Activated CD4-positive, alpha-beta T cell treated with anti-CD3 and anti-CD28 coated beads, Interleukin-2, amount 50 U/mL, for 24 hours (primary cell): Measurements from ENCODE around the gene NAGPA.

Source experiments
- DNase-seq, 2 donors: peaks; one replicate each; pipeline ENCODE4 v3.0.0-alpha.2; 2020; ENCODE audit warnings: low read depth in 1 of 2, low spot score in 1 of 2

Gene NAGPA

DNA sequence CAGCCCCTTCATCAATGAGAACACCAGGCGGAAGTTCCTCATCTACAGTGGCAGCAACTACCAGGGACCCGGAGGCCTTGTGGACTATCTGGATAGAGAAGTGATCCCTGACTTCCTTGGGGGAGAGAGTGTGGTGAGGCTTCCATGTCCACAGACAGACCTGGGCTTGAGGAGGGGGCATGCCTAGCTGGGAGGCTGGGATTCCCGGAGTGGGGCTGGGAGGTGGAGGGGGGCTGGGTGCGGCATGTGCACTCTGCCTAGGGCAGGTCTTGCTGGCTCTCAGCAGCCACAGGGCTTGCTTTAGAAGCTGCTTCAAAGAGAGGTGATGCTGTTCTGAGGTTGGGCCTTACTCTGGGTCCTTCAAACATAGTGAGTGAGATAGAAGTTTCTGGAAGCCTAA lies 27.8 kb downstream of the NAGPA start:
- DNase-seq: no peak

DNA sequence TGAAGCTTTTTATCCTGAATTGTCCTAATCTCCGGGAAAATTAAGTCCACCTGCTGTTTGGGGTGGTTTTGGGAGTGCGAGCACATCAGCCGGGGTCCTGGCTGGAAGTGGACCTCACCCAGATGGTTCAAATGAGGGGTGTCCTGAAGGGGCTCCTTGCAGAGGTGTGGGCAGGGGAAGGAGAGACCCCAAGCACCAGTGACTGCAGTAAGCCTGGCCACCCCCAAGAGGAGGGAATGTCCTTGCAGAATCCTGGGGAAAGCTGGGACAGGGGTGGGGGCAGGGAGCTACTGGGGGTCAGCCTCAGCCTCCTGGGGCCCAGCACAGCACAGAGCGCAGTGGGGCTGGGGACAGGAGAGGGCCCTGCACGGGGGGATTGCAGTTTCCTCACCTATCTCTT lies 29.4 kb downstream of the NAGPA start:
- DNase-seq: no peak

DNA sequence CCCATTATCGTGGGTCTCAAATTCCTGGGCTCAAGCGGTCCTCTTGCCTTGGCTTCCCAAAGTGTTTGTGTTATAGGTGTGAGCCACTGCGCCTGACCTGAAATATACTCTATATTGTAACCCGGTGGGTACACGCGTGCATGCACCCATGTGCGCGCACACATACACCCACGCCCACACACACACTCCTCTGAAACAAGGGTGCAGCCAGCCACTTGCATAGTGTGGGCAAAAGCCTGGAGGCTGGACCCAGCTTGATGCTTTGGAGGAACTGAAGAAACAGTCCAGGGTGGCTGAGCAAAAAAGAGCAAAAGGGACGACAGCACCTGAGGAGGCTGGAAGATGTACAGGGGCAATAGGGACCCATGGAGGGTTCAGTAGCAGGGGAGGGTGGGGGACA lies 29.9 kb downstream of the NAGPA start:
- DNase-seq: no peak

DNA sequence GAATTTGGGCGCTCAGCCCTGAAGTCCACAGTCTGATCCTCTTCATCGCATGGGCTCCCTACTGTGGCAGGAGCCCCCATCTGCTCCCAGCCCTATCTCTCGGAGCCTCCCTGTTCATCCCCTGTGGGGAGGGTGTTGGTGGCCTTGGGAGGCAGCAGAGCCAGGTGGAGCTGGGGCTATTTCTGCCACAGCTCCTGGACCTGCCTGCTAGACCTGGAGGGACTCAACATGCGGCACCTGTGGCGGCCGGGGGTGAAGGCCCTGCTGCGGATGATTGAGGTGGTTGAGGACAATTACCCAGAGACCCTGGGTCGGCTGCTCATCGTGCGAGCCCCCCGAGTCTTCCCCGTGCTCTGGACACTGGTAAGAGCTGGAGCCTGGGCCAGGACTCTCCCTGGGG lies 30.5 kb downstream of the NAGPA start:
- no peak for DNase-seq

DNA sequence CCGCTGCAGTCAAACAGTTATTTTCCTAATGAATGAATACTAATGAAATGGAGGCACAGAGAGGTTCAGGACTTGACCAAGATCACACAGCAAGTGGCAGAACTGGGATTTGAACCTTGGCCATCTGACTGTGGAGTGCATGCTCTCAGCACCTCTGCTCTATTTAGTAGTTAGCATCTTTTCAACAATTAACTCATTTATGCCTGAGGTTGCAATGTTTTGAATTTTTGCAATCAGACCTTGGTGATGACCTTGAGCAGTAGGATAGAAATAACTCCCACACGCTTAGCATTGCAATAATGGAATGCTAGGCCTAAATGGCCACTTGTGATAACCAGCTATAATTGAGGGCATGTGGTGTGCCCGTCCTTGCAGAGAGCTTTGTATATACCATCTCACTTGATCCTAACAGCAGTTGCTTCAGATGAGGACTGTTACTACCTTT lies 31.0 kb downstream of the NAGPA start:
- DNase-seq: no peak

DNA sequence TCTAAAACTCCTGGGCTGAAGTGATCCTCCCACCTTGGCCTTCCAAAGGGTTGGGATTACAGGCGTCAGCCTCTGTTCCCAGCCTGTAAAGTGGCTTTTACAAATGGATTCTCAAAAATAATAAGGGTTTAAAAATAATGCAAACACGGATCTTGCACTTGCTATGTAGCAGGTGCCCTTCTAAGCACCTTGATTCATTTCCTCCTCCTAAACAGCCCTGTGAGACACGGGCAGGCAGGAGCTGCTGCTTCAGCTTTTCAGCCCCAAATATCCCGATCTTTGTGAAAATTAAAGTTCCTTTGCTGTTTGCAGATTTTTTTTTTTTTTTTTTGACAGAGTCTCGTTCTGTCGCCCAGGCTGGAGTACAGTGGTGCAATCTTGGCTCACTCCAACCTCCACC lies 31.7 kb downstream of the NAGPA start:
- no peak for DNase-seq

DNA sequence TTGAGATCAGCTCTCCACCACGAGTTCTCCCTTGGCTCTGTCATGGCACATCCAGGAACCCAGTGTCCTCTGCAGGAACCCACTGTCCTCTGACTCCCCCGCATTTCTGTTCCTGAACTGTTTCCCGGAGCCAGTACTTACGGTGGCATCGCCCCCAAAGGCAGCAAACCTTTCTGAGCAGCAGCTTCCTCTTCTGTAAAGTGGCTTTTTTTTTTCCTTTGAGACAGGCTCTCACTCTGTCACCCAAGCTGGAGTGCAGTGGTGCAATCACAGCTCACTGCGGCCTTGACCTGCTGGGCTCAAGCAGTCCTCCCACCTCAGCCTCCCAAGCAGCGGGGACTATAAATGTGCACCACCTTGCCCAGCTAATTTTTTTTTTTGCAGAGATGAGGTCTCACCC lies 32.2 kb downstream of the NAGPA start:
- DNase-seq: no peak

DNA sequence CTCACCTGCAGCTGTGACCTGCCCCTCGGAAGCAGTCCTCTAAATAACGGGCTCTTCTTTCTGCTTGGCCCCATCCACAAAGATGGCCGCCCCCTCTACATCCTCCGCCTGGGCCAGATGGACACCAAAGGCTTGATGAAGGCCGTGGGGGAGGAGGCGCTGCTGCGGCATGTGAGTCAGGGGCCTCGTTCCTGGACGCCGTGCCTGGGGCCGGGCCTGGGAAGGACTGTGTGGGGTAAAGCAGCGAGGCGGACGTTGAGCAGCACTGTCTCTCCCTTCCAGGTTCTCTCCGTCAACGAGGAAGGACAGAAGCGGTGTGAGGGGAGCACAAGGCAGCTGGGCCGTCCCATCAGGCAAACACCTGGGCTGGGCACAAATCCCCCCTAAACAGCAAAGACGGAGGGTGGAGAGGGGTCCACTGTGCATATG lies 33.1 kb downstream of the NAGPA start:
- DNase-seq: no peak

DNA sequence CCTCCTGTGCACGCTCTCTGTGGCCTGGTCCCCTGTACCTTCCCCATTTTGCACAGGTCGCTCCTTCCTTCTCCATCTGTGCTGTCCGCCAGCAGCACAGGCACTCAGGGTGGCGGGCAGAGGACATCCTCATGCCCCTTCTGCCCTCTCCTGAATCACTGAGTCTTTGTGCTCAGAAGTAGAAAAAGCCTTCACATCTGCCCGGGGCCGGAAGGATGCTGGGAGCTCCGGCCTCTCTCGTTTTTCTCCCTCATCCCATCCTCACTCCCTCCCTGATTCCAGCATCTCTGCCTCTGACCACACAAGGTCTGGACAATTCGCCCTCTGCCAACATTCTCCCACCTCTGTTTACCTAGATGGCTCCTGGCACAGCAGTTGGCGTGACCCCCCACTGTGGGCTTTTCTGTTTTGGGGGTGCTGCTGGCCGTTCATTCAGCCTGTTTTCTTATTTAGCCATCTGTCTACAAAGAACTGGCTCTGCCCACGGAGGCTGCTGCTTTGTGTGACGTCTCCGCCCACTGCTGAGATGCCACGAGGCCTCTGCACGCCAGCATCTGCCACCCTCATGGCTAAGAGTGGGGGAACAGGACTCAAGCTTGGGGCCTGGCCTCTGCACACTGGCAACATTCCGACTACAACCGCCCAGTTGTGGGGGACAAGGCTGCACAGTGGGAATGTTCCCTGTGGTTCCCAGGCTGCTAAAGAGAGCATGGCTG lies 38.9 kb downstream of the NAGPA start:
- no peak for DNase-seq

DNA sequence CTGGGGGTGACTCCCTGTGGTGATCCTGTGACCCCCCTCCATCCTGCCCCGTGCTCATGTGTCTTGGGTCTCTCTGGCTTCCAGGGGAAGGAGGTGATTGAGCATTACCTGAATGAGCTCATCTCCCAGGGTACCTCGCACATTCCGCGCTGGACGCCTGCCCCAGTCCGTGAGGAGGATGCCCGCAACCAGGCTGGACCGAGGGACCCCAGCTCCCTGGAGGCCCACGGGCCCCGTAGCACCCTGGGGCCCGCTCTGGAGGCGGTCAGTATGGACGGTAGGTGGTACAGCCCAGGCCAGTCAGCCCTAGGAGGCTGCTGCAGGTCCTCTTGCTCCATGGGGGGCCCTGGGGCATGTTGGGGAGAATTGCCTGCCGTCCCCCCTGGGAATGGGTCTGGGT lies 42.0 kb downstream of the NAGPA start:
- no peak for DNase-seq

DNA sequence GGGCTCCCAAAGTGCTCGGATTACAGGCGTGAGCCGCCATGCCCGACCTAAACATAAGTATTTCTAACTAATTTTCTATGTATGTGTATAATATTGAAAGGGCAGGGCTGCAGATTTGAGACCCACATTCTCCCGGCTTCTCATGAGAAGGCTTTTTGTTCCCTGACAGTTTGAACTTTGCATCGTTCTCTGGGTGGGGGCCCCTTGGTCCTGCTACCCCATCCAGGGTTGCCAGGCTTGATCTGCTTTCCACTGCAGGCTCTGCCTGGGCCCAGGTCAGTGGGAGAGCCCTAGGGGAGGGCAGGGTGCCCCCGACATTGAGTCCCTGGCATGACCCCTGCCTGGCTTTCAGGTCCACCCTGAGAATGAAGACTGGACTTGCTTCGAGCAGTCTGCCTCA lies 43.3 kb downstream of the NAGPA start:
- DNase-seq: no peak

DNA sequence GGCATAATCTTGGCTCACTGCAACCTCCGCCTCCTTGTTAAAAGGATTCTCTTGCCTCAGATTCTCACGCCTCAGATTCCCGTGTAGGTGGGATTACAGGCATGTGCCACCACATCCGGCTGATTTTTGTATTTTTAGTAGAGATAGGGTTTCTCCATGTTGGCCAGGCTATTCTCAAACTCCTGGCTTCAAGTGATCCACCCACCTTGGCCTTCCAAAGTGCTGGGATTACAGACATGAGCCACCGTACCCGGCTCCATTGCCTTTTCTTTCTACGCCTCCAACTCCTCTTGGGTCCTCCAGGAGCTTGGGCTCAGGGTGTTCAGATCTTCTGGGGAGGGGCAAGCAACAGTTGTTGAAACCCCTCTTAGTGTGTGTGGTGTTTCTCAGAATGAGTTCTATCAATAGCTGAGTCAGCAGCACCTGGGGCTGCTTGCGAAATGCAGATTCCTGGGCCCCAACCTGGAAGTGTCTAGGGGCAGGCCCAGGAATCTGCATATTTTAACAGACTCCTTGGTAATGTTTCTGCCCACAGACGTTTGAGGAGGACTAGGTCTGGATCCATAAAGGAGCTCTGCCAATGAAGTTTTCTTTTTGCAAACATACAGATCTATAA lies 44.2 kb downstream of the NAGPA start:
- no peak for DNase-seq

DNA sequence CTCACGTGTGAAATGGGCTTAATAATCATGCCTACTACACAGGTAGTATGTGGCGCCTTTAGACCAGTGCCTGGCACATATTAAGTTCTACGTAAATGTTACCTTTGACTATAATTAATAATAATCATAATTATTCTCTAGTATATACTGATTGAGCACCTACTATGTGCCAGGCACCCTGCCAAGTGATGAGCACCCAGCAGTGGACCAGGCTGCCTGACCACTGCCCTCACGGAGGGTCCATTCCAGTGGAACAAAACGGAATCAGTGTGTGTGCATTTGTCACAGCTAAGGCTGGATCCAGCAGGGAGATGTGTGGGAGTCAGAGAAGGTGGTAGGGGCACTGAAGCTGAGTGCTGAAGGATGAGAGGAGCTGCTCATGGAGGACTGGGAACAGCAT lies 45.1 kb downstream of the NAGPA start:
- no peak for DNase-seq

DNA sequence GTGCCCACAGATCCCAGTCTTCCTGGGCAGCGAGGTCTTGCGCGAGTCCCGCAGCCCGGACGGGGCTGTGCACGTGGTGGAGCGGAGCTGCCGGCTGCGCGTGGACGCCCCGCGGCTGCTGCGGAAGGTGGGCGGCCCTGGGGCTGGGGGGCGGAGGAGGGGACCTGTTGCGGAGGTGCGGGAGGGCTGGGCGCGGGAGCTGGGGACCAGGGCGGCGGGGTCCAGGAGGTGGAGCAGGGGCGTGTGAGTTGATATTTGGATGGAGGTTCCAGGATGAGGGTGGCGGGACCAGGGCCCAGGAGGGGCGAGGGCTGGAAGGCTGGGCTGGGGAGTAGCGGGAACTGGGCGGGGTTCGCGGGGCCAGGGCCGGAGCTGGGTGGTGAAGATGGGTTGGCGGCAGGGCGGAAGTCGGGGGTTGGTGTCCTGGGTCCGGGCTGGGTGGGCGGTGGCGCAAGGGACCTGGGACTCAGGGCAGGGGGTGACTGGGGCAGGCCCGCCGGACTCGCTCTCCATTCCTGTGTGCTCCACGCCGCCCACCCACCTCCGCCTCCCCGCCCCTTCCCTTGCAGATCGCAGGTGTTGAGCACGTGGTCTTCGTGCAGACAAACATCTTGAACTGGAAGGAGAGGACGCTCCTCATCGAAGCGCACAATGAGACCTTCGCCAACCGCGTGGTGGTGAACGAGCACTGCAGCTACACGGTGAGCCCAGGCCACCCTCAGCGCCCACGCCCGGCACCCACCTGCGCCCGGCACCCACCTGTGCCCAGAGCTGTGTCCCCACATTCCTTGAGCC lies 46.0 kb downstream of the NAGPA start:
- no peak for DNase-seq

DNA sequence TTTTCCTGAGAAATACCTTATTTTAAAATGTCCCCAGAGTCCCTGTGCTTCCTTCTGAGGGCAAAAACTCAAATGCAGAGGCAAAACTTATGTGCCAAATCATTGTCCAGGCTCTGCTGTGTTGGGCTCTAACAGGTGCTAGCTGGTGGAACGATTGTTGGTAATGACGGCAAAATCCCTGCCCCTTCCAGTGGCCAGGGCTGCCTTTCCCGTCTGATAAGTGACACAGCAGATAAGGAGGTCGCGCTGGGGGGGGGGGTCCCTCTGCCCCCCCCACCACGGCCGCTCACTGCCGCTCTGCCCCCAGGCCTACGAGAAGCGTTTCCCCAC lies 46.5 kb downstream of the NAGPA start:
- DNase-seq: no peak

DNA sequence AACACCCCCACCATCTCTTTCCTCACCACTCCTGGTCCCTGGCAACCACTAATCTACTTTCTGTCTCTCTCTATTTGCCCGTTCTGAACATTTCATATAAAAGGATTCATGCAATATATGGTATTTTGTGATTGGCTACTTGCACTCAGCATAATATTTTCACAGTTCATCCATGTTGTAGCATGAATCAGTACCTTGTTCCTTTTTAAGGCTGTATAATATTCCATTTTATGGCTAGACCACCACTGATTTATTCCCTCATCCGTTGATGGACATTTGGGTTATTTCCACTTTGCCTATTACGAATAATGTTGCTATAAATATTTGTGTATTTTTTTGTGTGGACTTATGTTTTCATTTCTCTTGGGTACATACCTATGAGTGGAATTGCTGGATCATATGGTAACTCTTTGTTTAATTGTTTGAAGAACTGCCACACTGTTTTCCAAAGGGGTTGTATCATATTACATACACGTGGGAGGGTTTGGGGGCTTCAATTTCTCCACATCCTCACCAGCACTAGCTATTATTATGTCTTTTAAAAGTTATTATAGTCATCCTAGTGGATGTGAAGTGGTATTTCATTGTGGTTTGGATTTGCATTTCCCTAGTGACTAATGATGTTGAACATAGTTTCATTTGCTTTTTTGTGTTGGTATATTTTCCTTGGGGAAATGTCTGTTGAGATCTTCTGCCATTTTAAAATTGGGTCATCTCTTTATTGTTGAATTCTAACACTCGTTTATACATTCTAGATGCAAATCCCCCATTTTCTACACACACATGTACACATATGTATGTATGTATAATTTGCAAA lies 49.4 kb downstream of the NAGPA start:
- DNase-seq: no peak

DNA sequence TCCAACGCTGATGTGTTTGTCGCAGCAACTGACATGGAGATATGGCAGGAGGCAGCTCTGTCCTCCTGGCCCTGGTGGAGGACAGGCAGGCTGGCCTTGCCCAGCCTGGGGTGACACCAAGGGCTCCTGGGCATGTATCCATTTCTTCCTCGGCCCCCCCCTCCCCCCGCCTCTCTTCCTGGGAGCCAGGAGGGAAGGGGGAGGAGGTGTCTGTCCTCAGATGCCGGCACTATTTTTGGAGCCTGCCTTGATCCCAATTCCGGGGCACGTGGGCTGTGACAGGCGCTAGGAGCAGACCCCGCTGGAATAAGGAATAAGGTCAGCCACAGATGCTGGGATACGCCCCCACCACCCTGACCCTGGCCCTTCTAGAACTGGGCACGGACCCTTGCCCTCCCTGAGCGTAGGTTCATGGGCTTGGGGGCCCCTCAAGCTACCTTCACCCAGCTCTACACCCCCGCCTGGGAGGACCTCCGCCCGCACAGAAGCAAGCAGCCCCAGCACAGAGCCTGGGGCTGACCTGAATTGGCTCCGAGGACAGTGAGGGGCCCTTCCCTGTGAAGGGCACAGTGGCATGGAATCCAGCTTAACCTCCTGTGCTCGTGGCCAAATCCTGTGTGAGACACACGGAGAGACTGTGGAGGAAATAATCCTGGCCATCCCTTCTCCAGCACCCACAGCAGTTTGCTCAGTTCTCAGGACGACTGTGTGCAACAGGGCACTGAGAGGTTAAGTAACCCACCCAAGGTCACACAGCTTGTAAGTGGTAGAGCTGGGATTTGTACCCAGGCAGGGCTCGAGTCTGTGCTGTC lies 51.5 kb downstream of the NAGPA start:
- no peak for DNase-seq

DNA sequence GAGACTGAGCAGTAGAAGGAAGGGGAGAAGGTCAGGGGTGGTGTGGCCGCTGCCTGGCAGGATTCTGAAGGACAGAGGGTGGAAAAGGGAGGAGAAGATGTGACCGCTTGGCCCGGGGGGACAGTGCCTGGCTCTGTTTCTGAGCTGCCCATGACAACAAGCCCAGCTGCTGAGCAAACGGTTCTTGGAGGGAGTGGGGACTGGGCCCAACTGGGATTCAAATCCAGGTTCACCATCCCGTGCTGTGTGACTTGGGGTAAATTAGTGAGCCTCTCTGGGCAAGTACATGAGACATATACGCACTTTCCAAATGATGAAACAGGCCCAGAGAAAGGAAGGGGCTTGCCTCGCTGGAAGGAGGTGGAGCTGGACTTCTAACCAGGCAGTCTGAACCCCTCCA lies 52.3 kb downstream of the NAGPA start:
- no peak for DNase-seq

DNA sequence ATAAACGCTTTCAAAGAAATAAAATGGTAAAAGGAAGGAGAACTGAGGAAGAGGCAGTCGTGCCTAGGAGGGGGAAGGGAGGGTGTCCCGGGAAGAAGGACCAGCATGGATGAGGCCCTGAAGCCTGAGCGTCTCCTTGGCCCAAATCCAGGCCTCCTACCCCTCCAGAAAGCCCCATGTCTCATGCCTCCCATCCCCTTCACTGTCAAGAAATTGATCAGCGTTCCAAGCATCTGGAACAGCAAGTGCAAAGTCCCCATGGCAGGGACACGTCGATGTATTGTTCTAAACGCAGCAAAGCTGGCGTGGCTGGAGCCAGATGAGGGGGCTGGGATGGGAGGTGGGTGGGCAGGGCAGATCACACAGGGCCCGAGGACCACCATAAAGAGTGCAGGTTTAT lies 53.0 kb downstream of the NAGPA start:
- DNase-seq: no peak

DNA sequence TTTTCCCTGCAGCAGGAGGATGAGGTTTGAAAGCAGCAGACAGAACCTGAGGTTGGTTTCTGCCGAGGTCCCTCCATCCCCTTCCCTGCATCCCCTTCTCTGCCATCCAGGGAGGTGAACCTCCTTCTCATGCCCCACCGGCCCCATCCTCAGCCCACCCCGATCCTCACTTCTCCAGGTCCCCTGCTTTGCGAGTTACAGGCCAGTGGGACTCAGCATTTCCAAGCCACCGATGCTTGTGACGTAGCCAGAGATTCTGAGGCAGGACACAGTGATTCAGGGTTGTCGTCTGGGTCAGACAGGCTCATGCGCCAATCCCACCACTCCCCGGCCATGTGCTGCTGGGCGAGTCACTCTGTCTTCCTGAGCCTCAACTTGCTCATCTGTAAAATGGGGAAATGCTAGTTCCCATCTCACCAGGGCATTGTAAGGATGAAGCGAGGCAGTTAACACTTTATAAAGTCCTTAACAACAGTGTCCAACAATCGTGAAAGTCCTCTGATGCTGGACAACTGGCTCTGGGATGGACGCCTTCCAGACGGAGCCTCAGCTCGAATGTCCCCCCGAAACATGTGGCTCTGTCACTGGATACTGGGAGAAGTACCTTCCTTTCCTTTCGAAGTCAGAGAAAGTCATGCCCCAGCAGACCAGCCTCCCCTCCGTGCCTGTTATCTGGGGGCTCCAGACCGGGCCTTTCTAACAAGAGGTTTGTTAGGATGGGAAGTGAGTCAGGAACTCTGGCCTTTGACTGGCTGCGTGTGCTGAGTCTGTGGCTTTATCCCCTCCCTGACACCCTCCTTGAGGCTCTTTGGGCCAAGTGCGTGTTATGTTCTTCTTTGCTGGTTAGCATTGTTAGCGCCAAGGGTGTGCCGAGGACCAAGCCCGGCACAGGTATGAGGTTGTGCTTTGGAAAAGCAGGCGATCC lies 53.7 kb downstream of the NAGPA start:
- no peak for DNase-seq
